Ascending aorta (tissue), 2 donors: ENCODE data around the gene TRIO. TPM values are rescaled to one million over a fixed set of nuclear protein-coding genes. Genes with fewer than 3 reads are reported as not detected.

Experiments used
- DNase-seq, 2 donors: peaks; one replicate each; pipeline ENCODE4 v3.0.0-alpha.2; 2019; ENCODE audit warnings: low spot score in 2 of 2
- H3K27ac ChIP-seq, 2 donors: fragments of 200-600 bp; sonication (generic); one replicate each; pipeline ENCODE4 v1.5.1; 2016 to 2017; ENCODE audit warnings: mild to moderate bottlenecking in 1 of 2
- H3K27me3 ChIP-seq: fragments of 200-600 bp; sonication (generic); one replicate; pipeline ENCODE4 v1.5.1; 2017
- H3K36me3 ChIP-seq, 2 donors: fragments of 200-600 bp; sonication (generic); one replicate each; pipeline ENCODE4 v1.5.1; 2016
- H3K4me1 ChIP-seq, 2 donors: fragments of 200-600 bp; sonication (generic); one replicate each; pipeline ENCODE4 v1.5.1; 2016 to 2017; ENCODE audit warnings: mild to moderate bottlenecking in 1 of 2
- H3K4me3 ChIP-seq, 2 donors: fragments of 200-600 bp; sonication (generic); one replicate each; pipeline ENCODE4 v1.5.1; 2016 to 2017; ENCODE audit warnings: mild to moderate bottlenecking in 1 of 2
- H3K9me3 ChIP-seq, 2 donors: fragments of 200-600 bp; sonication (generic); one replicate each; pipeline ENCODE4 v1.5.1; 2016
- intact Hi-C: fragments of 100-400 bp; cut with DNase I; formaldehyde crosslinking; loops from one replicate; pipeline ENCODE4 v1.15.1; 2023
- total RNA-seq: library from RNA; depleted of rRNA; stranded (reverse); fragments of >200 nt; gene quantifications from one replicate; pipeline ENCODE4 v1.1.0, GENCODE V29; 2016
- TF ChIP-seq, protein P1 (sequence below), 3 experiments: fragments of 200-600 bp in 2 of 3; fragments of 450-650 bp in 1 of 3; sonication (generic) in 2 of 3; IDR thresholded peaks; one replicate each; pipeline ENCODE4 v1.5.1; 2016 to 2019; ENCODE audit warnings: antibody characterized with exemption in 3 of 3, mild to moderate bottlenecking in 1 of 3, moderate library complexity in 1 of 3

TRIO gene
- total RNA-seq, 1 donor from 2014 or later: 262 TPM

GRCh38 chr5:14266171-14266570 is 123.0 kb downstream of the TRIO start:
- Histone ChIP-seq H3K9me3 (no peaks in the 10 kb centered on the region), H3K4me1 (peaks cover 16 to 46% of the 10 kb centered on the region in 2 donors), H3K27ac (no peak overlapping the region), H3K36me3 (peaks cover 0 to 2% of the 10 kb centered on the region in 2 donors), H3K4me3 (no peak overlapping the region), H3K27me3 (no peaks in the 10 kb centered on the region)
- DNase-seq: no peak
- TF ChIP-seq, protein P1, sequence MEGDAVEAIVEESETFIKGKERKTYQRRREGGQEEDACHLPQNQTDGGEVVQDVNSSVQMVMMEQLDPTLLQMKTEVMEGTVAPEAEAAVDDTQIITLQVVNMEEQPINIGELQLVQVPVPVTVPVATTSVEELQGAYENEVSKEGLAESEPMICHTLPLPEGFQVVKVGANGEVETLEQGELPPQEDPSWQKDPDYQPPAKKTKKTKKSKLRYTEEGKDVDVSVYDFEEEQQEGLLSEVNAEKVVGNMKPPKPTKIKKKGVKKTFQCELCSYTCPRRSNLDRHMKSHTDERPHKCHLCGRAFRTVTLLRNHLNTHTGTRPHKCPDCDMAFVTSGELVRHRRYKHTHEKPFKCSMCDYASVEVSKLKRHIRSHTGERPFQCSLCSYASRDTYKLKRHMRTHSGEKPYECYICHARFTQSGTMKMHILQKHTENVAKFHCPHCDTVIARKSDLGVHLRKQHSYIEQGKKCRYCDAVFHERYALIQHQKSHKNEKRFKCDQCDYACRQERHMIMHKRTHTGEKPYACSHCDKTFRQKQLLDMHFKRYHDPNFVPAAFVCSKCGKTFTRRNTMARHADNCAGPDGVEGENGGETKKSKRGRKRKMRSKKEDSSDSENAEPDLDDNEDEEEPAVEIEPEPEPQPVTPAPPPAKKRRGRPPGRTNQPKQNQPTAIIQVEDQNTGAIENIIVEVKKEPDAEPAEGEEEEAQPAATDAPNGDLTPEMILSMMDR (IDR thresholded peaks at IDR 0.05): no peak
- intact Hi-C loops: no loop called here

- H3K4me1 ChIP-seq: peaks cover 16 to 43% of the 10 kb centered on the region in 2 donors
Observed at GRCh38 chr5:14266686-14267085, 123.5 kb downstream of the TRIO start.

GRCh38 chr5:14267166-14267838 is 124.2 kb downstream of the TRIO start:
- peaks cover 16 to 43% of the 10 kb centered on the region in 2 donors for H3K4me1 ChIP-seq
- intact Hi-C loops: no loop called here
- TF ChIP-seq, protein P1 (IDR thresholded peaks at IDR 0.05): no peak

More at GRCh38 chr5:14266686-14267085, 123.5 kb downstream of the TRIO start:
- Histone ChIP-seq H3K9me3 (no peaks in the 10 kb centered on the region), H3K4me3 (no peak overlapping the region), H3K27me3 (no peaks in the 10 kb centered on the region), H3K36me3 (peaks cover 0 to 4% of the 10 kb centered on the region in 2 donors), H3K27ac (no peak overlapping the region)
- intact Hi-C loops: no loop called here
- TF ChIP-seq, protein P1 (IDR thresholded peaks at IDR 0.05): no peak
- no peak for DNase-seq

GRCh38 chr5:14267991-14268708 is 125.0 kb downstream of the TRIO start:
- intact Hi-C loops: loop anchor here (2.0 kb wide), 1 partner anchor 77 kb away; no protein-coding TSS in a partner anchor
- Histone ChIP-seq H3K4me1 (peaks cover 16 to 43% of the 10 kb centered on the region in 2 donors), H3K4me3 (no peak overlapping the region), H3K27me3 (no peaks in the 10 kb centered on the region), H3K36me3 (peaks cover 0 to 4% of the 10 kb centered on the region in 2 donors), H3K27ac (peak overlapping the region; percentile 64 to 69), H3K9me3 (no peaks in the 10 kb centered on the region)
- DNase-seq: peak in 1 of 2 donors; percentile 81
- TF ChIP-seq, protein P1 (IDR thresholded peaks at IDR 0.05): no peak

More at GRCh38 chr5:14267166-14267838, 124.2 kb downstream of the TRIO start:
- DNase-seq: no peak
- H3K36me3 ChIP-seq: peaks cover 0 to 4% of the 10 kb centered on the region in 2 donors
- H3K9me3 ChIP-seq: no peaks in the 10 kb centered on the region
- no peak overlapping the region for H3K4me3 ChIP-seq
- peak overlapping the region in 1 of 2 donors; percentile 69 for H3K27ac ChIP-seq
- H3K27me3 ChIP-seq: no peaks in the 10 kb centered on the region

- peak in 1 of 2 donors; percentile 77 for DNase-seq
- intact Hi-C loops: loop anchor here (2.0 kb wide), 1 partner anchor 78 kb away; no protein-coding TSS in a partner anchor
- peaks cover 0 to 4% of the 10 kb centered on the region in 2 donors for H3K36me3 ChIP-seq
- H3K4me1 ChIP-seq: peaks cover 16 to 43% of the 10 kb centered on the region in 2 donors
- no peaks in the 10 kb centered on the region for H3K27me3 ChIP-seq
- TF ChIP-seq, protein P1 (IDR thresholded peaks at IDR 0.05): no peak
- H3K9me3 ChIP-seq: no peaks in the 10 kb centered on the region
- peak overlapping the region; percentile 64 to 69 for H3K27ac ChIP-seq
- H3K4me3 ChIP-seq: no peak overlapping the region
Observed at GRCh38 chr5:14268738-14269137, 125.6 kb downstream of the TRIO start.
